ENCODE data around the gene CRCP.
"Not testable (repeated sequence)": the region's sequence is repeated elsewhere in the genome, so short reads cannot be mapped to it uniquely, and the experiment has no call there.

DNA sequence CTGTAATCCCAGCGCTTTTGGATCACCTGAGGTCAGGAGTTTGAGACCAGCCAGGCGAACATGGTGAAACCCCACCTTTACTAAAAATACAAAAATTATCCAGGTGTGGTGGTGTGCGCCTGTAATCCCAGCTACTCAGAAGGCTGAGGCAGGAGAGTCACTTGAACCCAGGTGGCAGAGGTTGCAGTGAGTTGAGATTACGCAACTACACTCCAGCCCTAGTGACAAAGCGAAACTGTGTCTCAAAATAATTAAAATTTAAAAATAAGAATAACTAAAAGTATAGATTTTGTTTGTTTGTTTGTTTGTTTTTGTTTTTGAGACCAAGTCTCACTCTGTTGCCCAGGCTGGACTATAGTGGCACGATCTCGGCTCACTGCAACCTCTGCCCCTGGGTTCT, 41.4 kb downstream of the CRCP start:
- TF ChIP-seq, protein P1, sequence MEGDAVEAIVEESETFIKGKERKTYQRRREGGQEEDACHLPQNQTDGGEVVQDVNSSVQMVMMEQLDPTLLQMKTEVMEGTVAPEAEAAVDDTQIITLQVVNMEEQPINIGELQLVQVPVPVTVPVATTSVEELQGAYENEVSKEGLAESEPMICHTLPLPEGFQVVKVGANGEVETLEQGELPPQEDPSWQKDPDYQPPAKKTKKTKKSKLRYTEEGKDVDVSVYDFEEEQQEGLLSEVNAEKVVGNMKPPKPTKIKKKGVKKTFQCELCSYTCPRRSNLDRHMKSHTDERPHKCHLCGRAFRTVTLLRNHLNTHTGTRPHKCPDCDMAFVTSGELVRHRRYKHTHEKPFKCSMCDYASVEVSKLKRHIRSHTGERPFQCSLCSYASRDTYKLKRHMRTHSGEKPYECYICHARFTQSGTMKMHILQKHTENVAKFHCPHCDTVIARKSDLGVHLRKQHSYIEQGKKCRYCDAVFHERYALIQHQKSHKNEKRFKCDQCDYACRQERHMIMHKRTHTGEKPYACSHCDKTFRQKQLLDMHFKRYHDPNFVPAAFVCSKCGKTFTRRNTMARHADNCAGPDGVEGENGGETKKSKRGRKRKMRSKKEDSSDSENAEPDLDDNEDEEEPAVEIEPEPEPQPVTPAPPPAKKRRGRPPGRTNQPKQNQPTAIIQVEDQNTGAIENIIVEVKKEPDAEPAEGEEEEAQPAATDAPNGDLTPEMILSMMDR (IDR thresholded peaks at IDR 0.05; ENCODE audit: low read length) = not testable (repeated sequence)
- not testable (repeated sequence) for TF ChIP-seq EZH2 (IDR thresholded peaks at IDR 0.05; ENCODE audit: borderline replicate concordance, low read length)
